ACC112 (cell line): Measurements from ENCODE around the gene CERS6.
"Not testable (repeated sequence)": the region's sequence is repeated elsewhere in the genome, so short reads cannot be mapped to it uniquely, and the experiment has no call there.

Source experiments
- H2AFZ ChIP-seq: fragments of 200-600 bp; sonication (generic); one replicate; pipeline ENCODE4 v1.6.0; 2017; ENCODE audit warnings: antibody characterized with exemption, low read length; ENCODE audit not compliant: unreplicated experiment
- H3K27ac ChIP-seq: fragments of 200-600 bp; sonication (generic); 2 replicates; pipeline ENCODE4 v1.5.1; 2014; ENCODE audit warnings: low read depth, mild to moderate bottlenecking, antibody characterized with exemption, low read length, moderate library complexity
- H3K27me3 ChIP-seq: fragments of 200-600 bp; sonication (generic); 2 replicates; pipeline ENCODE4 v1.6.1; 2014; ENCODE audit warnings: mild to moderate bottlenecking, antibody characterized with exemption, low read length, moderate library complexity, mixed read lengths; ENCODE audit not compliant: insufficient read depth
- H3K36me3 ChIP-seq: fragments of 200-600 bp; sonication (generic); 2 replicates; pipeline ENCODE4 v1.6.1; 2016; ENCODE audit warnings: mild to moderate bottlenecking, antibody characterized with exemption, low read length, moderate library complexity, mixed read lengths; ENCODE audit not compliant: insufficient read depth
- H3K4me1 ChIP-seq: fragments of 200-600 bp; sonication (generic); one replicate; pipeline ENCODE4 v1.6.1; 2016; ENCODE audit warnings: low read length, mixed read lengths; ENCODE audit not compliant: insufficient read depth, unreplicated experiment, control insufficient read depth
- H3K4me3 ChIP-seq: fragments of 200-600 bp; sonication (generic); 2 replicates; pipeline ENCODE4 v1.5.1; 2014; ENCODE audit warnings: mild to moderate bottlenecking, low read depth, low read length
- H3K79me2 ChIP-seq: fragments of 200-600 bp; sonication (generic); one replicate; pipeline ENCODE4 v1.6.0; 2016; ENCODE audit warnings: low read length; ENCODE audit not compliant: control insufficient read depth, unreplicated experiment, insufficient read depth

Gene CERS6

GRCh38 chr2:168455645-168456520 is at the start of gene CERS6:
Gene CERS6, plus strand, starts transcription at chr2:168456272. Its CDS starts 177 bp downstream, at chr2:168456449.
- H3K27ac ChIP-seq = peak within 1 kb of the TSS; percentile 46; the same call in 1 of the 2 replicates
- H3K79me2 ChIP-seq = peaks cover 45% of the 10 kb centered on the region
- H3K4me3 ChIP-seq = peak within 1 kb of the TSS; percentile 98
- H3K4me1 ChIP-seq = peaks cover 20% of the 10 kb centered on the region
- H2AFZ ChIP-seq = peak within 1 kb of the TSS; percentile 88
- H3K27me3 ChIP-seq = no peaks in the 10 kb centered on the region
- no peaks in the 10 kb centered on the region for H3K36me3 ChIP-seq

GRCh38 chr2:168412301-168412700 is 43.8 kb upstream of the CERS6 start:
- not testable (repeated sequence) for H3K27me3 ChIP-seq, H3K36me3 ChIP-seq, H3K4me1 ChIP-seq, H3K79me2 ChIP-seq, H3K27ac ChIP-seq, H3K4me3 ChIP-seq, H2AFZ ChIP-seq

- not testable (repeated sequence) for H3K4me3 ChIP-seq, H3K79me2 ChIP-seq
Measured at GRCh38 chr2:168413101-168413500, 43.0 kb upstream of the CERS6 start.

GRCh38 chr2:168416555-168416954 is 39.5 kb upstream of the CERS6 start:
- Histone ChIP-seq H3K4me3 (no peak overlapping the region), H3K27ac (no peak overlapping the region), H2AFZ (no peak overlapping the region), H3K4me1 (no peaks in the 10 kb centered on the region), H3K36me3 (no peaks in the 10 kb centered on the region), H3K79me2 (no peaks in the 10 kb centered on the region), H3K27me3 (no peaks in the 10 kb centered on the region; the same call in 1 of the 2 replicates)

More at GRCh38 chr2:168413101-168413500, 43.0 kb upstream of the CERS6 start:
- H2AFZ ChIP-seq, H3K4me1 ChIP-seq, H3K36me3 ChIP-seq, H3K27ac ChIP-seq, H3K27me3 ChIP-seq: not testable (repeated sequence)

GRCh38 chr2:168422584-168422983 is 33.5 kb upstream of the CERS6 start:
- Histone ChIP-seq H2AFZ (no peak overlapping the region), H3K4me1 (no peaks in the 10 kb centered on the region), H3K79me2 (no peaks in the 10 kb centered on the region), H3K4me3 (no peak overlapping the region), H3K27ac (no peak overlapping the region), H3K36me3 (no peaks in the 10 kb centered on the region), H3K27me3 (no peaks in the 10 kb centered on the region)

GRCh38 chr2:168424112-168424951 is 31.7 kb upstream of the CERS6 start:
- no peaks in the 10 kb centered on the region for H3K79me2 ChIP-seq
- H2AFZ ChIP-seq = no peak overlapping the region
- H3K4me1 ChIP-seq = no peaks in the 10 kb centered on the region
- H3K4me3 ChIP-seq = no peak overlapping the region
- H3K27ac ChIP-seq = no peak overlapping the region
- no peaks in the 10 kb centered on the region for H3K27me3 ChIP-seq
- H3K36me3 ChIP-seq = no peaks in the 10 kb centered on the region

- Histone ChIP-seq H2AFZ (no peak overlapping the region), H3K79me2 (no peaks in the 10 kb centered on the region), H3K27me3 (no peaks in the 10 kb centered on the region), H3K4me3 (no peak overlapping the region), H3K4me1 (no peaks in the 10 kb centered on the region), H3K36me3 (no peaks in the 10 kb centered on the region), H3K27ac (no peak overlapping the region)
Measured at GRCh38 chr2:168424971-168425370, 31.1 kb upstream of the CERS6 start.

- Histone ChIP-seq H3K36me3 (no peaks in the 10 kb centered on the region), H2AFZ (no peak overlapping the region), H3K4me1 (no peaks in the 10 kb centered on the region), H3K4me3 (no peak overlapping the region), H3K27me3 (no peaks in the 10 kb centered on the region), H3K27ac (no peak overlapping the region), H3K79me2 (no peaks in the 10 kb centered on the region)
Measured at GRCh38 chr2:168426861-168427260, 29.2 kb upstream of the CERS6 start.

- no peak overlapping the region for H2AFZ ChIP-seq
- H3K79me2 ChIP-seq = no peaks in the 10 kb centered on the region
- no peak overlapping the region for H3K27ac ChIP-seq
- H3K4me1 ChIP-seq = no peaks in the 10 kb centered on the region
- H3K36me3 ChIP-seq = no peaks in the 10 kb centered on the region
- H3K4me3 ChIP-seq = no peak overlapping the region
- no peaks in the 10 kb centered on the region for H3K27me3 ChIP-seq
Measured at GRCh38 chr2:168427451-168427850, 28.6 kb upstream of the CERS6 start.

GRCh38 chr2:168428431-168428830 is 27.6 kb upstream of the CERS6 start:
- H3K4me3 ChIP-seq = no peak overlapping the region
- no peaks in the 10 kb centered on the region for H3K27me3 ChIP-seq
- no peak overlapping the region for H2AFZ ChIP-seq
- no peaks in the 10 kb centered on the region for H3K4me1 ChIP-seq
- no peak overlapping the region for H3K27ac ChIP-seq
- no peaks in the 10 kb centered on the region for H3K79me2 ChIP-seq
- no peaks in the 10 kb centered on the region for H3K36me3 ChIP-seq
